Gastroesophageal sphincter (tissue), 3 donors: ENCODE results near the gene WDR33.

Experiments
- POLR2A ChIP-seq, 2 donors: fragments of 450-650 bp; IDR thresholded peaks; one replicate each; pipeline ENCODE4 v1.6.1; 2017; ENCODE audit warnings: antibody characterized with exemption in 2 of 2, mild to moderate bottlenecking in 2 of 2, moderate library complexity in 1 of 2
- POLR2AphosphoS5 ChIP-seq: sonication (generic); formaldehyde crosslinking; IDR thresholded peaks from one replicate; pipeline ENCODE4 v1.6.1; 2017; ENCODE audit warnings: antibody characterized with exemption
- TF ChIP-seq, protein P1 (sequence below), 4 experiments: fragments of 200-600 bp in 2 of 4; fragments of 450-650 bp in 2 of 4; sonication (generic) in 1 of 4; IDR thresholded peaks; one replicate each; pipeline ENCODE4 v1.5.1; 2017 to 2019; ENCODE audit warnings: antibody characterized with exemption in 4 of 4, mild to moderate bottlenecking in 2 of 4, moderate library complexity in 2 of 4

GRCh38 chr2:127685410-127686080, 125.4 kb downstream of the WDR33 start:
- no peak for TF ChIP-seq POLR2AphosphoS5
- TF ChIP-seq, protein P1, sequence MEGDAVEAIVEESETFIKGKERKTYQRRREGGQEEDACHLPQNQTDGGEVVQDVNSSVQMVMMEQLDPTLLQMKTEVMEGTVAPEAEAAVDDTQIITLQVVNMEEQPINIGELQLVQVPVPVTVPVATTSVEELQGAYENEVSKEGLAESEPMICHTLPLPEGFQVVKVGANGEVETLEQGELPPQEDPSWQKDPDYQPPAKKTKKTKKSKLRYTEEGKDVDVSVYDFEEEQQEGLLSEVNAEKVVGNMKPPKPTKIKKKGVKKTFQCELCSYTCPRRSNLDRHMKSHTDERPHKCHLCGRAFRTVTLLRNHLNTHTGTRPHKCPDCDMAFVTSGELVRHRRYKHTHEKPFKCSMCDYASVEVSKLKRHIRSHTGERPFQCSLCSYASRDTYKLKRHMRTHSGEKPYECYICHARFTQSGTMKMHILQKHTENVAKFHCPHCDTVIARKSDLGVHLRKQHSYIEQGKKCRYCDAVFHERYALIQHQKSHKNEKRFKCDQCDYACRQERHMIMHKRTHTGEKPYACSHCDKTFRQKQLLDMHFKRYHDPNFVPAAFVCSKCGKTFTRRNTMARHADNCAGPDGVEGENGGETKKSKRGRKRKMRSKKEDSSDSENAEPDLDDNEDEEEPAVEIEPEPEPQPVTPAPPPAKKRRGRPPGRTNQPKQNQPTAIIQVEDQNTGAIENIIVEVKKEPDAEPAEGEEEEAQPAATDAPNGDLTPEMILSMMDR (IDR thresholded peaks at IDR 0.05): no peak
- TF ChIP-seq POLR2A (IDR thresholded peaks at IDR 0.05): no peak
